ENCODE data around the gene CNOT8. TPM values are rescaled to one million over a fixed set of nuclear protein-coding genes. Genes with fewer than 3 reads are reported as not detected.
"Not testable (repeated sequence)": the region's sequence is repeated elsewhere in the genome, so short reads cannot be mapped to it uniquely, and the experiment has no call there.

CNOT8 gene
- 26.8 TPM for total RNA-seq
- long read RNA-seq, transcript CNOT8-202 (7 exons, 2,604 nt), result minor isoform, 5 of 58 reads
- long read RNA-seq, transcript CNOT8-201 (7 exons, 2,528 nt), result major isoform, 27 of 58 reads
- long read RNA-seq, transcript CNOT8-204 (8 exons, 2,708 nt), result minor isoform, 10 of 58 reads
- long read RNA-seq, partial matches to known transcripts, result 2 of 58 reads
- long read RNA-seq, other reads (novel, unspliced or antisense), result 11 of 58 reads

DNA sequence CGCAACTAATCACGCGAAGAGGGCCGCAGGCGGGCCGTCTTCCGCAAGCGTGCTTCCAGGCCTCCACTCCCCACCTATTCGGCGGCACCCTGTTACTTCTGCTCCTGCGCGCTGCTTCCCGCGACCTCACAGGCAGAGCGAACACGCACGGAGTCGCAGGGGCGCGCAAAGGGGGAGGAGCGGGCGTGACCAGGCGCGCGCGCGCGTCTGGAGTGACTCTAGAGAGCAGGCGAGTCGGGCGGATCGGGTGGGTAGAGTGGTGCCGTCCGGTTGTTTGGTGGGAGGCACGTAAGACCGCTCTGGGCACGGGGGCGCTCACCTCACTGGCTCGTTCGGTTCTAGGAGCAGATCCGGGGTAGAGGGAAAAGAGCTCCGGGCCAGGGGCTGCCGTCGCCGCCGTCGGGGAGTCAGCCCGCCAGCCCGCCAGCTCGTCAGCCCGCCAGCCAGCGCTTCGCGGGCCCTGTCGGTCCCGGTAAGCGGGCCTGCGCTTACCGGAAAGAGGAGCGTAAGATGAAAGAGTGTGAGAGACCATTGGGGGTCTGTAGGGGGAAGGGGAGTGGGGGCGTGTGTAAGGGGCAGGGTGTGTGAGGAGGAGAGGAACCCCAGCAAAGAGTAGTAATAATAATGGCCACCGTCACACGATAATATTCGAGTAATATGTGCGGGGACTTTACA, at the start of gene CNOT8:
Gene CNOT8 (plus strand): TSS at position 331 of the 675 bp plus-strand sequence. CDS start 4,652 bp downstream, outside the sequence.
- intact Hi-C loops (cut with DNase I), result no loop called here
- DNase-seq (peak; percentile 99), ATAC-seq (ENCODE audit: poor library complexity) (peak; percentile 94)

DNA sequence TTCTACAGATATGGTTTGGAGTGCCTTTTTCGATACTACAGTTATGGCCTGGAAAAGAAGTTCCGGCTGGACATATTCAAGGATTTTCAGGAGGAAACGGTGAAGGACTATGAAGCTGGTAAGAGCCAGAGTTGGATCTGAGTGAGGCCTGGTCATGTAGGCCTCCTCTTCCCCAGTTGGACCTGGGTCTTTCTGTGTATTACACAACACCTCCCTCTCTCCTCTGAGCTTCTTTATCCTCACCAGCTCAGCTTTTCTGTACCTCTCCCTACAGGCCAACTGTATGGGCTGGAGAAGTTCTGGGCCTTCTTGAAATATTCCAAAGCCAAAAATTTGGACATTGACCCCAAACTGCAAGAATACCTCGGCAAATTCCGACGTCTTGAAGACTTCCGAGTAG, 47.2 kb upstream of the CNOT8 start:
- ATAC-seq (ENCODE audit: poor library complexity) (no peak), DNase-seq (no peak)
- intact Hi-C loops (cut with DNase I), result loop anchor here (5.0 kb wide), 2 partner anchors 54 to 159 kb away; partner anchors contain the start of gene LARP1

DNA sequence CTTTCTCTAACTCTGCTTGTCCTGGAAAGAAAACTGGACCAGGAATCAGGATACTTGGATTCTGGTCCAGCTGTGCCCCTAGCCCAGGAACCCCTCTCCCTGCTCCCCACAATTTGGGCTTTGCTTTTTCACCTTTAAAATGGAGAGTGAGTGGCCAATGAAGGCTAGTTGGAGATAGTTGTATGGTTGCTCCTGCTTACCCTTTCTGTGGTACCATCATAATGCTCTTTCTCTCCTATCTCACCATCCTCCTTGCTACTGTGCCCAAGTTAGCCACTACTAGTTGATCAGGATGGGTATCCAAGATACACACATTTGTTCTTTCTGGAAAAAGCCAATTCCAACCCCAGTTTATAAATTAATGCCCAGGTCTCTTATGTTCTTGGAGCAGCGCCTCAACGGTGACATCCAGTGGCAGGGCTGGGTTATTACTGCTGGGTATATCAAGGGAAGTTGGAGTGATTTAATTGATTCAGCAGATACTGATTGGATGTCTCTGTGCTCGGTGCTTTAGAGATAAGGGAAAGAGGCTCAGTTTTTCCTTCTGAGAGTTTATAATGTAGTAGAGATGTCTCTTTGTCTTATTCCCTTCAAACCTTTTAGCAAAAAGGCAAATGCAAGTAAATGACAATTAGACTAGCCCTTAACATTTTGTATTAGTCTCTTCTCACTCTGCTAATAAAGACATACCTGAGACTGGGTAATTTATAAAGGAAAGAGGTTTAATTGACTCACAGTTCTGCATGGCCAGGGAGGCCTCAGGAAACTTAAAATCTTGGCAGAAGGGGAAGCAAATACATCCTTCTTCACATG, 46.6 kb upstream of the CNOT8 start:
- peak; percentile 71 for DNase-seq
- peak; percentile 75 for ATAC-seq (ENCODE audit: poor library complexity)
- intact Hi-C loops (cut with DNase I), result loop anchor here (5.0 kb wide), 2 partner anchors 55 to 160 kb away; partner anchors contain the start of gene LARP1

DNA sequence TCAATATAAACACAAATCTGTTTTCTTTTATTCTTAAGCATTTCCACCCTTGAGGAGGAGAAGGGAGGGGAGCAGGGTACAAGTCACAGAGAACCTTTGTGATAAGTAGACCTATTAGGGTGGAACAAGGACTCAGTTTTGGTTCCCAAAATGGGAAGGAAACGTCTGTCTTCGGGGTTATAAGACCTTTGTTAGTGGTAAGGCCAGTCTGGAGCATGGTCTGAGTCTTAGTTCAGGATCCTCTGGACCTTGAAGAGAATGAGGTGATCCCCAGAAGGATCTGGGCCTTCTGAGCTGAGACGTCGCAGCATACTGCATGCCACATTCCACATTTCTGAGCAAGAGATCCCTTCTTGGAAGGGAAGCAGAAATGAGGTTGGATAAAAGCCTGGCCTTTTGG, 45.3 kb upstream of the CNOT8 start:
- no peak for DNase-seq
- intact Hi-C loops (cut with DNase I), result loop anchor here (5.0 kb wide), 2 partner anchors 56 to 161 kb away; partner anchors contain the start of gene LARP1
- ATAC-seq (ENCODE audit: poor library complexity), result no peak

DNA sequence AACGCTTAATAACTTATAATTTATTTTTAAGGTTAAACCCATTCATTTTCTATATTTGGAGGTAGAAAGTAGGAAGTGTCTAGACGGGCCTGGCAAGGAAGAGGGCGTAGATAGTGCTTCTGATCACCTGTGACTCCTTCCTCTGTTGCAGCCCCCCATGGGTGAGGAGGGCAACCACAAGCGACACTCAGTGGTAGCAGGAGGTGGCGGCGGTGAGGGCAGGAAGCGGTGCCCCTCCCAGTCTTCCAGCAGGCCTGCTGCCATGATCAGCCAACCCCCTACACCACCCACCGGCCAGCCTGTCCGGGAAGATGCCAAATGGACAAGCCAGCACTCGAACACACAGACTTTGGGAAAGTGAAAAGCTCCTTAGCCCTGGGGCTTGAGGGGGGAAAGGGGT, 44.7 kb upstream of the CNOT8 start:
- intact Hi-C loops (cut with DNase I), result loop anchor here (5.0 kb wide), 2 partner anchors 56 to 161 kb away; partner anchors contain the start of gene LARP1
- ATAC-seq (ENCODE audit: poor library complexity), result no peak

DNA sequence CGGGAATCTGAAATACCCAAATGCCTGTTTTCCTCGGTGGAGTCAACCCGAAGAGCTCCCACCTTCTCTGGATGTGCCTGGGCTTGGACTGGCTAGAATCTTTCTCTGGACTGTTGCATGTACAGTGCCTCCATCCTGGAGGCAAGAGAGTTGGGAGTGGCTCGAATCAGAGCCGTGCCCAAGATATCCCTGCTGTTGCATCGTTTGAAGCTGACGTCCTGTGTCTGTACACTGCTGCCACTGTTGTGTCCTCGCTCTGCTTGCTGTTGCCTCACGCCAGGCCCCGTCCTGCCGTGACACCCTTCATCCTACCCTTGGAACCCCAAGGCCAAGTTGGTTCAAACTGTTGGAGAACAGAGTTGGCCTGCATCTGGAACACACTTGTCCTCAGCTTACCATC, 43.4 kb upstream of the CNOT8 start:
- ATAC-seq (ENCODE audit: poor library complexity) (no peak), DNase-seq (no peak)
- intact Hi-C loops (cut with DNase I), result no loop called here

More for the DNA sequence above, 44.7 kb upstream of the CNOT8 start:
- no peak for DNase-seq

DNA sequence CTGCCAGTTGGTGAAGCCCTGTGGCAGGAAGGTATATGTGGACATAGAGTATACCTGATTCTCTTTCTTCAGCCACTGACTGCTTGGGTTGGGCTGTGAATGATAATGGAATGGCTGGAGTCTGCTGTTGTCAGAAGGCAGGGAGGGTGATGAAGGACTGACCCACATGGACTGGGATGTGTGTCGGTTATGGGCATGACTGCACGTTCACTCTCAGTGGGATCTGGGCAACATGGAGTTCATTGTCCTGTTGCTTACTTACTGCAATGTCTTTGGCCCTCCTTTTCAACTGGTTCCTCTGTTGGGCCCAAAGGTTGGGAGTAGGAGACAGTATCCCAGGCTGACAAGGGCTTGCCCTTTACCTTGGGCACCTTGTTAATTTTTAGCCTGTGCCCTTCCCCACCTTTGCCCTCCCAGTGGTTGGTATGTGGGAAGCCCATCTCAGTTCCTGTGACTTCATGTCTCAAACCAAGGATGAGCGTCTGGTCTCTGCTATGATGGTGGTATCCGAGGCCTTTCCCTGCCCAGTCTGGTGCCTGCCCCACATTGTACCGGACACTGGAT, 42.7 kb upstream of the CNOT8 start:
- intact Hi-C loops (cut with DNase I), result no loop called here
- DNase-seq, result no peak
- ATAC-seq (ENCODE audit: poor library complexity), result no peak

DNA sequence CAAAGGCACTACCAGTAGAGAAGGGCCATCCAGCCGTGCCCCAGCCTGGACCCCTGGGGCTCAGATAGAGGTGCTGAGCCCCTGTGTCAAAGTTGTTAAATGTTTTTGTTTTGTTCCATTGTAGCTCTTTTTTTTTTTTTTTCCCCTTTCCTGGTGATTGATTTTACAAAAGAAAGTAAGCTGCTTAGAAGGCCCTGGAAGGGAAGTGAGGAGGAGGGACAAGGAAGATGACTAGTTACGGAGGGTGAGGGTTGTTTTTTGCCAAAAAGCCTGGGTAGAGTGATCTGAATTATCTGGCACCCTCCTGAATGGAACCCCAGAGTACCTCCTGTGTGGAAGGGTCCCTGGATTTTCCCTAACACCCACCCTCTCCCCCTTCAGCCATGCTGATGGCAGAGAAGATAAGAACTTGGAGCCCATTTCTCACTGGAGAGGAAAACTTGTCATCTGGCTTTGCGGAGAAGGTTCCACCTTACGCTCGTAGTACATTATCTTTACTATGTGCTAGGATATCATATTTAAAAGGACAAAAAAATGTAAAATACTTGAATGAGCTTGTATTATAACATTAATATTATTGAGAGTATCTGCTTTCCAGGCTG, 41.4 kb upstream of the CNOT8 start:
- intact Hi-C loops (cut with DNase I), result no loop called here
- no peak for ATAC-seq (ENCODE audit: poor library complexity)

DNA sequence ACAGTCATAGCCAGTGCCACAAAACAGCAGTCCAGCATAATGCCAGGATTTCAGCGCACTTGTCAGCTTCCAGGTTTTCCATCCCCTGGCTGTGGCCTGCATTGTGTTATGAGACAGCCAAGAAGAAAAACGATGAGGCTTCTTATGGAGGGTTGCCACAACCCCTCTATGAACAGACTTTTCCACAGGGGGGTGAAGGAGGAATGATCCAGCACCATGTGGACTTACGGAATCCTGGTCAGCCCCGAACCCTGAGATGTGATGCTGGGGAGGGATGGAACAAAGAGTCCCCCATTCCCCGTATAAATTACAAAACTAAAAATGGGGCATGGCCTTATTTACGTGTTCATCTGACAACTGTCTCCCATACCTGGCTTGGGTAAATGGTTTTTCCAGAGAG, 40.6 kb upstream of the CNOT8 start:
- ATAC-seq (ENCODE audit: poor library complexity) (no peak), DNase-seq (no peak)
- intact Hi-C loops (cut with DNase I), result no loop called here

More for the DNA sequence above, 41.4 kb upstream of the CNOT8 start:
- no peak for DNase-seq

DNA sequence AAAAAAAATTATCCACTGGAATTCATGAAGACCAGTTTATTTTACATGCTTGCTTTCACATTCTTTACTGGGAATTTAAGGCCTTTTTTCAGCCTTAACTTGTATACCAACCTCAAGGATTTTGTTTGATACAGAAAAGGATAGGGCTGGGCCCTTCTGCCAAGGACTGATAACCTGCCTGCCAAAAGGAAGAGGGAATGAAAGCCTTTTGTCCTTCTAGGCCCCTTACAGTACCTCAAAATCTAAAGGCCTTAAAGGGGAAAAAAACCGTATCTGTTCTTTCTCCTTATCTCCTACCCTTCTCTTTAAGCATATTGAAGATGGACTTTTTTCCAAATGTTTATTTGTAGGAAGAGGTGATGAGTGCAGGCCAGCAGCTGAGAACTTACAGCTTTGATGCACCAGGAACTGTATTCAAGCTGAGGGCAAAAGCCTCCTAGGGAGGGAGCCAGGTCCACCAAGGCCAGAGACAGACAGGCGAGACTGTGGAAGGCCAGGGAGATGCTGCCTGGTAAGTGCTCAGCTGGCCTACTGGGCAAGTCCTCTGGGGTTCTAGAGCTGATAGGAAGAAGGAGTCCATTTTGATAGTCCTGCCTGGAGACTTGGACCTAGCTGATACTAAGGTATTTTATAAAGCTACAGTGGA, 39.8 kb upstream of the CNOT8 start:
- intact Hi-C loops (cut with DNase I), result no loop called here
- DNase-seq (no peak), ATAC-seq (ENCODE audit: poor library complexity) (peak; percentile 9)

DNA sequence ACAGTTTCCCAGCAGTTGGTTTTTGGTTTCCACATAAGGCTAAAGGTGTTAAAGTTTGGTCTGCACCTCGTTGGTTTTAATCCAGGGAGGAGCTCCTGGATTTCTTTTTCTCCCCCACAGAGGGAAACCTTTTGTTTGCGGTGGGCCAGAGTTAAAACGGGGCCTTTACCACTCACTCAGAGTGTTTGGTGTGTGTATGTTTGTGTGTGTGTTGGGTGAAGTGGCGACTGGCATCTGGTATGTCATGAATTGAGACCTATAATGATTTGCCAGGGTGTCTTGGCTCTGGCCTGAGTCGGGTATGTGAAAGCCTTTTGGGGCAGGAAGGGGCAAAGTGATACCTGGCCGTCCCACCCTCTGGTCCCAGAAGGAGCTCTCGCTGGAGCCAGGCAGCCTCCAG, 38.9 kb upstream of the CNOT8 start:
- ATAC-seq (ENCODE audit: poor library complexity), result no peak
- intact Hi-C loops (cut with DNase I), result no loop called here
- no peak for DNase-seq

DNA sequence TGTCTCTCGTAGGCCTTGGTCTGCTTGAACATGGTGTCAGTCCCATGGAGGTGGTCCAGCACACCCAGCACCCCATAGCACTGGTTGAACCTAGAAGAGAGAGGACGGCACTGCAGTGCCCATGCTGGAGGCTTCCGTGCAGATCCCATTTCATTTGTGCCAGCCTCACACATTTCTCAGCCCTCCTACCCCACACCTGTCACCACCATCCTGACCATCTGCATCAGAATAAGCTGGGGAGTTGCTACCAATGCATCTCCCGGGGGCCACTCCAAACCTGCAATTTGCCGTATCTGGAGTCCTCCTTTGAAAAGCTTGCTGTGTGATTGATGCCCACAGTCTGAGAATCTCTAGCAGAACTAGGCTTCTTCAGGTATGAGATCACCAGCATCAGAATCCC, 38.0 kb upstream of the CNOT8 start:
- no peak for ATAC-seq (ENCODE audit: poor library complexity)
- intact Hi-C loops (cut with DNase I), result no loop called here
- DNase-seq, result no peak

DNA sequence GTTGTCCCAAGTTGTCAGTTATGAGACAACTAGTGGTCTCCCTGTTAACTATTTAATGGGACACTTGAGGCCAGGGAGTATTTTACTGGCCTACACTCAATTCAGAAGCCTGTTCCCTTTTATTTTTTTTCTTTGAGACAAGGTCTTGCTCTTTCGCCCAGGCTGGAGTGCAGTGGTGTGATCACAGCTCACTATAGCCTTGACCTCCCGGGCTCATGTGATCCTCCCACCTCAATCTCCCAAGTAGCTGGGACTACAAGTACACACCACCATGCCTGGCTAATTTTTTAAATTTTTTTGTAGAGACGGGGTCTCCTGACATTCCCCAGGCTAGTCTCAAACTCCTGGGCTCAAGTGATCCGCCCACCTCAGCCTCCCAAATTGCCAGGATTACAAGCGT, 35.5 kb upstream of the CNOT8 start:
- DNase-seq; intact Hi-C loops (cut with DNase I); ATAC-seq (ENCODE audit: poor library complexity): not testable (repeated sequence)

DNA sequence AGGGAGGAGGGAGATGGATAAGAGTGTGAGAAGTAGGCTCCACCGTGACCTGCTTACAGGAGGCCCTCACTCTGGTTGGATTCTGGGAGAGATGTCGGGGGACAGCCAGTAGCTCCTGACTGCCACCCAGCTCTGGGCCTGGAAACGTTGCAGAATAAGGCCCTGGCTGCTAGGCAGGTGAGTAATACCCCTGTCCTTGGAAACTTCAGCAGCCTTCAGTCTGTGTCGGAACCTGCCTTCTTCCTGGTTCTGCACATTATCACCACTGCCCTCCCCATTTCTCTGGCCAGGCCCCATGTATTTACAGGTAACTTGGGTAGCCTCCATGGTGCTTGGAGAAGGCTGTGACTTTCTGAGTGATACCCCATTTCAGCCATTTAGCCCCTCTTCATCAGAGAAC, 34.8 kb upstream of the CNOT8 start:
- intact Hi-C loops (cut with DNase I), result no loop called here
- no peak for DNase-seq
- ATAC-seq (ENCODE audit: poor library complexity), result no peak

DNA sequence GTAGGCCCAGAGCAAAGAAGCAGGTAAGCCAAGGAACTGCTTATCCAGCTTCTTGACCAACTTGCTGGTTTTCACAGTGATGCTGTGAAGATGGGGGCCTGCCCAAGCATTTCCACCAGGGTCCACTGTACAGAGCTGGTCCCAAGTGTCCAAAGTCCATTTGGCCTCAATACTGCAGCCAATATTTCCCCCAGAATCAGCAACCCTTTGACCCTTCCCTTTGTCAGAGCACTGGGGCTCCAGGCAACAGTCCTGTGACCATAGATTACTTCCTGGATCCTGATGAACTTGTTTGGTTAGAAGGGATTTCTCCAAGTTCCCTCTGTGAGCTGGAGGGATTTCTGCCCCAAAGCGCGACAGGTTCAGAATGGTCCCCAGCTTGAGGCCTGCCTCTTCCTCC, 34.4 kb upstream of the CNOT8 start:
- ATAC-seq (ENCODE audit: poor library complexity) (no peak), DNase-seq (no peak)
- intact Hi-C loops (cut with DNase I), result no loop called here

DNA sequence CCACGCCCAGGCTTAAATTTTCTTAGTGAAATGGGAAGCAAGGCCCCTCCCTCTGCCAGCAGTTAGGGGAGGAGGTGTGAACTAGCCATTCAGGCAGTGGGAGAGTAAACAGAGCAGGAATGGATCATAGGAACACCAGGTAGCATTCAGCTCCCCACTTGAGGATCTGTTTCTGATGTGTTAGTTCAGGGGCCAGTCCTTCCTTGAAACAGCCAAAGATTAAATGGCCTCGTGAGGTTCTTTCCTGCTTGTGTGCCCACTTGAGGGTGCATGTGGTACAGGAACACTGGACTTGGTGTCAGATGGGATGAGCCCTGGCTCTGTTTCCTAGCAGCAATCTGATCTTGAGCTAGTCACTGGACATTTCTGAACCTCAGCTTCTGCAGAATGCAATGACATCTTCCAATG, 29.2 kb upstream of the CNOT8 start:
- ATAC-seq (ENCODE audit: poor library complexity) (no peak), DNase-seq (no peak)
- intact Hi-C loops (cut with DNase I), result no loop called here

DNA sequence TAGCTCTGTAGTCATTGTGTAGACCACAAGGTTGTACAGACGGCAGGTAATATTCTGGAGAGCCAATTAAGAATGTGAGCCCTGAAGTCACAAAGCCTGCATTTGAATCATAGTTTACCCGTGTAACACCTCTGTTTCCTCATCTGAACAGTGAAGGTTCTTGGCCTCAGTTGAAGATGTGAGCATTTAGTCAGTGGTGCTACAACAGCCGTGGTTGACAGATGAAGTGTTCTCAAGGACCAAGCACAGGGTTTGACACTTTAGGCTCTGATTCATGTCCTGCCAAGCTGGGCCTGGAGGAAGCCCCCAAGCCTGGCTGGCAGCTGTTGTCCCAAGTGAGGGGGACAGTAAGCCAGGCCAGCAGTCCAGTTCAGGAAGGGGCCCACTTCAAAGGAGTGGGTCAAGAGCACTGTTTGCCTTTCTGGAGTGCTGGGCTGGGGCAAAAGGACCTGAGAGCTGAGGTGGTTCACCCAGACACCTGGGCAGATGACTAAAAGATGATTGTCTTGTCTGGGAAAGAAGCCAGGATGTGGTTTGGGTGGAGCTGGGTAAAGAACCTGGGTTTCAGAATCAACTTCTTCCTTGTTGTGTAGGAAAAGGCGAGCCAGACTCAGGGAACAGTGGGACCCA, 28.7 kb upstream of the CNOT8 start:
- no peak for ATAC-seq (ENCODE audit: poor library complexity)

DNA sequence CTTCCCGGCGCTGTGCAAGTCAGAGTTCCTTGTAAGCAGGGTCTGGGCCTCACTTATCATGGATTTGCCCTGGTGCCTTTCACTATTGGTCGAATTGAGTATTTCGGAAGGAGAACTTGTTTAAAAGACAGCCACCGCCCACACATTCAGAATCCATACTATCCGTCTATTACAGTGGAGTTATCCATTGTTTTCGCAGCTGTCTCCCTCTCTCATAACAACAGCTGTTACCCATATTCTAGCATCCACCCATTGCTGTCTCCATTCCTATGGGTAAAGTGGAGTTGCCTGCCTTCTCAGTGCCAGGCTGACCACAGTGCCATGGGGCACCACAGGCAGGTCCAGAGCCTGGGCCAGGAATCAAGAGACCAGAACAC, 28.2 kb upstream of the CNOT8 start:
- no peak for DNase-seq
- no peak for ATAC-seq (ENCODE audit: poor library complexity)

More for the DNA sequence above, 28.7 kb upstream of the CNOT8 start:
- intact Hi-C loops (cut with DNase I), result no loop called here
- no peak for DNase-seq

More for the DNA sequence above, 28.2 kb upstream of the CNOT8 start:
- intact Hi-C loops (cut with DNase I), result no loop called here
